Measurements from ENCODE around the gene HMCN1.

GRCh38 chr1:186055846-186056245 lies 321.7 kb downstream of the HMCN1 start:
- TF ChIP-seq CTCF (conservative IDR thresholded peaks at IDR 0.05 in 1 of 2, IDR thresholded peaks at IDR 0.05 in 1 of 2; ENCODE audit: extremely low read depth in 1 of 2, insufficient read depth in 1 of 2, low read depth in 1 of 2, low read length in 2 of 2): no peak
- TF ChIP-seq EZH2 (IDR thresholded peaks at IDR 0.05; ENCODE audit: borderline replicate concordance, low read length): no peak

Data from mammary epithelial cell (primary cell).